Measurements from ENCODE around the gene KPNA4.

DNA sequence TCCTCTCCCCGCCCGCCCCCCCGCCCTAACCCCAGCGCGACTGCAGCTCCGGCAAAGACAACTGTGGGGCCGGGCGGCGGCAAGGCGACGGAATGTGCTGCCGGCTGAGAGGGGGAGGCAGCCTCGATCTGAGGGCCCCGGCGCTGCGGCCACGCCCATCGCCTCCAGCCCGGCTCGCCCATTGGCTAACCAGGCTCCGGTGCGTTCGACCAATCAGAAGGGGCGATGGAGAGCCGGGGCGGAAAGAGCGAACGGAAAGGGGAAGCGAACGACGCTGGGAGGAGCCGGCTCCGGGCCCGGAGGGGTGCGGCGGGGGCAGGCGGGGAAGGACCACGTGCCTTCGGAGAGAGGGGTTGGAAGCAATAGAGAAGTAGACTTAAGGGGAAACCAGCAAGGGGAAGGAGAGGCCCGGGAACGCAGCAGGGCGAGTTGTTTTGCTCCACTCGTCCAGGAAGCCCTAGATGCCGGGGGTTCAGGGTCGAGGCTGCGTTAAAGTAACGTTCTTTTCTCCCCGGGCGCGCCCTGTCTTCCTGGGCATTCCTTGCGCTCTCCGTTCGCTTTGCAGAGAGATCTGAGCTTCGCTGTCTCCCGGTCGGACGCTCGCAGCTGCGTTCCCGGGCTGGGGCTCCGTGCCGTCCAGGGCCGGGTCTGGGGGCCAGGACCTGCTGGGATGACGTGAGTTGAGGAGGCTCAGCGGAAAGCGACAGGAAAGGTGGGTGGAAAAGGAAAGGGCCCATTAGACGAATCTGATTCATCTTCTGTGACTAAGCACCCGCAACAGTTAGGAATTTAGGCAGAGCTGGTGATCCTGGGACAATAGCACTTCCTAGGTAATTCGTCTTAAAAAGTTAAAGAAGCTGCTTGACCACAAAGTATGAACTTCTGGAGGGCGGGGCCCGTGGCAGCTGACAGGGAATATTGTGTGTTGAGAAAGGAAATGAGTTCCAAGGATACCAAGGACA lies at the start of gene KPNA4:
- TF ChIP-seq POLR2AphosphoS5 (IDR thresholded peaks at IDR 0.05) (peak; percentile 96 to 98 (median 98)), POLR2A (IDR thresholded peaks at IDR 0.05) (peak in 2 of 3 donors; percentile 33 to 63)
- TF ChIP-seq, protein P1, sequence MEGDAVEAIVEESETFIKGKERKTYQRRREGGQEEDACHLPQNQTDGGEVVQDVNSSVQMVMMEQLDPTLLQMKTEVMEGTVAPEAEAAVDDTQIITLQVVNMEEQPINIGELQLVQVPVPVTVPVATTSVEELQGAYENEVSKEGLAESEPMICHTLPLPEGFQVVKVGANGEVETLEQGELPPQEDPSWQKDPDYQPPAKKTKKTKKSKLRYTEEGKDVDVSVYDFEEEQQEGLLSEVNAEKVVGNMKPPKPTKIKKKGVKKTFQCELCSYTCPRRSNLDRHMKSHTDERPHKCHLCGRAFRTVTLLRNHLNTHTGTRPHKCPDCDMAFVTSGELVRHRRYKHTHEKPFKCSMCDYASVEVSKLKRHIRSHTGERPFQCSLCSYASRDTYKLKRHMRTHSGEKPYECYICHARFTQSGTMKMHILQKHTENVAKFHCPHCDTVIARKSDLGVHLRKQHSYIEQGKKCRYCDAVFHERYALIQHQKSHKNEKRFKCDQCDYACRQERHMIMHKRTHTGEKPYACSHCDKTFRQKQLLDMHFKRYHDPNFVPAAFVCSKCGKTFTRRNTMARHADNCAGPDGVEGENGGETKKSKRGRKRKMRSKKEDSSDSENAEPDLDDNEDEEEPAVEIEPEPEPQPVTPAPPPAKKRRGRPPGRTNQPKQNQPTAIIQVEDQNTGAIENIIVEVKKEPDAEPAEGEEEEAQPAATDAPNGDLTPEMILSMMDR (IDR thresholded peaks at IDR 0.05 in 8 of 11, conservative IDR thresholded peaks at IDR 0.05 in 3 of 11) = no peak

Data from spleen (tissue), 7 donors.